GM19372 (cell line): ENCODE measurements around the gene ETS2.
A peak's percentile ranks its signal among the peaks of the same experiment; 100 is the strongest.

Experiments
- ATAC-seq: cut with Tn5 transposase; IDR thresholded peaks from one replicate; pipeline ENCODE4 v1.9.1; 2021; ENCODE audit warnings: mild to moderate bottlenecking, low read depth, moderate library complexity; ENCODE audit not compliant: unreplicated experiment

The ETS2 gene

GRCh38 chr21:38777015-38777414 lies 28.7 kb upstream of the ETS2 start:
- ATAC-seq, result no peak

DNA sequence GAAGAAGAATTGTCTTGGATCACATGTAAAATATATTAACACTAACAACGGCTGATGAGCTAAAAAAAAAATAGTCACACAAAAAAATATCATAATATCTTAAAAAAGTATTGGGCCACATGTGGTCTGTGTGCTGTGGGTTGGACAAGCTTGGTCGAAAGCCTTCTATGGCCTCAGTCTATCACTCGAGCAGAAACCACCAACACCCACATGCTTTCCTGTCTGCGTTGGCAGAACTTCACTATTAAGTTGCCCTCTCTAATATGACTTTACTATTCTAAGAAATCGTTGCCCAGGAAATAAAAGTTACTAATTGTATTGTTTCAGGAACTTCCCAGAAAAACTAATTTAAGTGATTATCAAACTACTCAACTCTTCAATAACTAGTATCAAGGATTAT lies 28.2 kb upstream of the ETS2 start:
- ATAC-seq, result no peak

- ATAC-seq, result peak; percentile 76
Observed at GRCh38 chr21:38780879-38781278, 24.9 kb upstream of the ETS2 start.

DNA sequence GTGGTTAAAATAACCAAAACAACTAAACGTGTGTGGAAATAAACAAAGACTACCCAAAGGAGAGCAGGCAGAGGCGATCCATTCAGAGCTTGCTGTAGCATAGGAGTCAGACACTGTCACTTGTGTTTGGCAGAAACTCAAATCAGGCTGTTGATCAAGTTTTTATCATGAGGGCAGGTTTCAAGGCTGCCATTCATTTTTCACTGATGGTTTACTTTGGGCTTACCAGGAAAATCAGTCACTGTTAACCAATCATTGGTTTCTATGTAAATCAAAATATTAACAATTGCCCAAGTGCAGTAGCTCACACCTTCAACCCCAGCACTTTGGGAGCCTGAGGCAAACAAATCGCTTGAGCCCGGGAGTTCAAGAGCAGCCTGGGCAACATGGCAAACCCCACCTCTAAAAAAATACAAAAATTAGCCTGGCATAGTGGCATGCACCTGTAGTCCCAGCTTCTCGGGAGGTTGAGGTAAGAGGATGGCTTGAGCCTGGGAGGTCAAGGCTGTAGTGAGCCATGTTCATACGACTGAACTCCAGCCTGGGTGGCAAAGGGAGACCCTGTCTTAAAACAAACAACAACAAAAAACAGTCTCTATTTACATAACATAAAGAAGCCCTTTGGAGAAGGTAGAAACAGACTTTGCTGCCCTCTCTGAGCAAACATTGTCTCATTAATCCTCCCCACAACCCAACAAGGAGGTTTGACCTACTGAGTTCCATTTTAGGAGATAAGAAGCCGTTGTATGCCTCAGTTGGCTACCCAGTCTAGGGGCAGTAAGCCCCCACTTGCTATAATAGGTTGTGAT lies 21.1 kb upstream of the ETS2 start:
- ATAC-seq, result no peak

GRCh38 chr21:38785483-38785882 lies 20.2 kb upstream of the ETS2 start:
- no peak for ATAC-seq

- ATAC-seq, result no peak
Observed at GRCh38 chr21:38787016-38787415, 18.7 kb upstream of the ETS2 start.

DNA sequence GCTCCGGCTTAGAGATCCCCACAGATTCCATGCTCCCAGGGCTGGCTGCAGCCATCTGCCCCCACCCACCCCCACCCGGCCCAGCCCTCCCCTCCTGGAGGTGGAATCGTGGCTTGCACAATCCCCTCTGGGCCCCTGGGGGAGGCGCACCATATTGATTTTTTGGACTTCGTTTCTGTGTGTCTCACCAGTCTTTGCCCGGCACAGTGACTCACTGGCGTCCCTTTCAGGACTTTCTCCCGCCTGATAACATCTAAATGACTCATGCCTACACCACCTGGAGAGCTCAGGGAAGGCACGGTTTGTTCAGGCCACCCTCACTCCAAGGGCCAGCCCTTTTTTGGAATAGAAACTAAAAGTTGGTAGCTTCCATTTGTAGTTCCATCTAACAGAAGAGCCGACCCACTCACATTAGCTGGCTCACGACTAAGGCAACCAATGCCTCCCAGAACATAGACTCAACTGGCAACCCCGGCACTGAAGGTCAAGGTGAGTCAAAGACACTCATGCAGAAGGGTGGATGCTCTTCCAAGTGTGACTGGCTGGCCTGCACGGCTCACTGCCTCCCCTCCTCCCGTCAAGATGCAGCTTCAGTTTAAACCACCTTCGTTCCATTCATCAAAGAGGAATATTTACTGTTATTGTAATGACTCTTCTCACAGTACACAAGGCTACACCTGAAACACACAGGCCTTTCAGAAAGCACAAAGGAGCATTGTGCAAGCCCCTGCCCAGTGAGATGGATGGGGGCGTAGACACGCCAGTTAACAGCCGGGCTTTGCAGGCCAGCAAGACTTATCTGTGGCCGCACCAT lies 18.1 kb upstream of the ETS2 start:
- no peak for ATAC-seq

GRCh38 chr21:38788275-38788905 lies 17.3 kb upstream of the ETS2 start:
- ATAC-seq, result no peak

DNA sequence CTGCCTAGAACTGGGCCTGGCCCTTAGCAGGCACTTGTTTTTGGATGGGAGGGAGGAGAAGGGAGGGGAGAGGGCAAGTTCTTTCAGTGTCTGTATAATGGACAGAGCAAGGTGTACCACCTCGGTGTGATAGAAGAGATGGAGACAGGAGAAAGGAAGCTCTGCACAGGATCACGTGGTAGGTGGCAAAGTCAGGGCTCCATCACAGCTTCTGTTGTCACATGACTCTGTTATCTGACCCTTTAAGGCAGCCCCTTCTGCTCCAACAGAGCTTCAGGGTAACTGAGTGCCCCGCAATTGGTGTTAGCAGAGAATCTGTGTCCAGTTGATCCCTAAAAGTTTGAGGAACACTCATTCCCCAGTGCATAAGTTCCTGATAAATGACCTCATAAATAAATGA lies 16.5 kb upstream of the ETS2 start:
- no peak for ATAC-seq

- no peak for ATAC-seq
Observed at GRCh38 chr21:38790059-38790458, 15.7 kb upstream of the ETS2 start.

DNA sequence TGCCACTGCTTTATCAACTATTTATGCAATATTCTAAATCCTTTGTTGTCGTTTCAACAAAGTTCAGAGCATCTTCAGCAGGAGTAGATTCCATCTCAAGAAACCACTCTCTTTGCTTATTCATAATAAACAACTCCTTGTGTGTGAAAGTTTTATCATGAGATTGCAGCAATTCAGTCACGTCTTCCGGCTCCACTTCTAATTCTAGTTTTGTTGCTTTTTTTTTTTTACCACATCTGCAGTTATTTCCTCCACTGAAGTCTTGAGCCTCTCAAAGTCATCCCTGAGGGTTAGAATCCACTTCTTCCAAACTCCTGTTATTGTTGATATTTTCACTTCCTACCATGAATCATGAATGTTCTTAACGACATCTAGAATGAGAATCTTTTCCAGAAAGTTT lies 14.8 kb upstream of the ETS2 start:
- ATAC-seq, result no peak

DNA sequence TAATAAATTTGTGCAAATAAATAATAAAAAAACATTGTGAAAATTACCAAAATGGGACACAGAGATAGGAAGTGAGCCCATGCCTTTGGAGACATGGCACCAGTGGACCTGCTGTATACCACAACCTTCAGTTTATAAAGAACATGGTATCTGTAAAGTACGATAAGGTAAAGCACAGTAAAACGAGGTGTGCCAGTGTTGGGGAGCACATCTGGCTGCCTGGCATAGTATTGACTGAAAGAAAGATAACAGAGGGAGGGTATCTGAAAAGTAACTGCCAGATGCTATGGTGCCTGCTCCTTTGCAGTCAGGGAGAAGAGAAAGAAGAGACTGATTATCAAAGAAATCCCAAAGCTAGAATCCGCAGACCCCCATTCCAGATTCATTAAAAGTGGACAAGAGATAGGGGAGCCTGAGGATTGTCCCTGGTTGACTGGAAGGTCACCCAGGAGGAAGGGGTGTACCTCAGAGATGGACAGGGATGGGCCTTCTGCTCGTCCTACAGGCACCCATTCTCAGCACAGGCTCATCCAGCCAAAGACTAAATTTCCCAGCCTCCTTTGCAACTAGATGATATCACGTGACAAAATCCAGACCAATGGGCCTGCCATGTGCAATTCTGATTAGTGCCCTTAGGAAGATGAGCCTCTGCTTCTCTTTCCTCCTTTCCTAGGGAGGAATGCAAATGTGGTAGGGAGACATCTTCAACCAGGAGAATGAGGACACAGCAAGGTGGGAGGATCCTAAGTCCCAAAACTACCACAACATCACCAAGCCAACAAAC lies 12.9 kb upstream of the ETS2 start:
- no peak for ATAC-seq

GRCh38 chr21:38793926-38794713 lies 11.6 kb upstream of the ETS2 start:
- ATAC-seq, result no peak

DNA sequence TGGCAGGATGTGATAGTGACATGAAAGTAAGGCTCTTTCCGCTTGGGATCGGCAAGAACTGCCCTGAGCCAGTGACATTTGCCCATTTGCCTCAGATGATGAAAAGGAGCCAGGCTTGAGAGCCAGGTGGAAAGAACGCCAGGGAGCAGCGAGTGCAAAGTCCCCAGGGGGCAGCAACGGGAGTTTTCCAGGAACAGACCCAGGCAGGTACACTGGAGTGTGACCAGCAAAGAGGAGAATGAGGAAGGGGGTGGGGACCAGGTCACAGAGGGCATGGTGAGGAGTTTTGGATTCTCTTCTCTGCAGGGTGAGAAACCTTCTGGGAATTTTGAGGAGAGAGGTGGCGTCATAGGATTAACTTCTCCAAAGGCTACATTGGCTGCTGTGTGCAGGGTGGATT lies 10.8 kb upstream of the ETS2 start:
- ATAC-seq, result no peak

DNA sequence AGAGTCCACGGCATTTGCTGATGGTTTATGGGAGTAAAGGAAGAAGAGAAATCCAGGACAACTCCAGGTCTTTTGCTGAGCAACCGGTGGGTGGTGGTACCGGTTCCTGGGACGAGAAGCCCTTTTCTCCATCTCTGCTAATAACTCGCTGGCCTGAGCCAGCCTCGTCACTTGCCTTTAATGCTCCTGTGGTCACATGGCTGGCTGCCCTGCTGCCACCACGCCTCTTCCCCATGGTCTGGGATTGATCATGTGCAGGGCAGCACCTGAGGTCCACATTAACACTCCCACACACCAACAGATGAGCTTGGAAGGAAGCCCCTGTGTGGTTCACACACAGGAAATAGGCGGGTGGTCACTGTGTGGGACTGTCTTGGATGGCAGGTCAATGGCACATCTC lies 10.3 kb upstream of the ETS2 start:
- ATAC-seq, result no peak

GRCh38 chr21:38796424-38796823 lies 9.3 kb upstream of the ETS2 start:
- no peak for ATAC-seq

DNA sequence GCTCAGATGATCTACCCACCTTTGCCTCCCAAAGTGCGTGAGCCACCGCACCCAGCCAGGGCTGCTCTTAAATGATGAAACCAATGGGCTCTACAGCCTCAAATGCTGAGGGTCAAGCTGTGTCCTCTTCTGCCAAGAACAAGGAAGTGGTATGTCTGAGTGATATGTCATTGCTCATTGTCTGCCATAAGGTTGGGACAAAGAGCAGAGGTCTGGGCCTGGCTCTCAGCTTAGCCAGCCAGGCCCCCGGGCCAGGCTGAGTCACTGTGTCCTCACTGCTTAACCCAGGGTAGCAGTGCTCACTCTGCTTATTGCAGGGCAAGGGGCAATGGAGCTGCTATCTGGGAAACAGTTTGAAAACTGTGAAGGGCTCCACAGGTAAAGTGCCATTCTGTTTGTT lies 8.3 kb upstream of the ETS2 start:
- ATAC-seq, result no peak

DNA sequence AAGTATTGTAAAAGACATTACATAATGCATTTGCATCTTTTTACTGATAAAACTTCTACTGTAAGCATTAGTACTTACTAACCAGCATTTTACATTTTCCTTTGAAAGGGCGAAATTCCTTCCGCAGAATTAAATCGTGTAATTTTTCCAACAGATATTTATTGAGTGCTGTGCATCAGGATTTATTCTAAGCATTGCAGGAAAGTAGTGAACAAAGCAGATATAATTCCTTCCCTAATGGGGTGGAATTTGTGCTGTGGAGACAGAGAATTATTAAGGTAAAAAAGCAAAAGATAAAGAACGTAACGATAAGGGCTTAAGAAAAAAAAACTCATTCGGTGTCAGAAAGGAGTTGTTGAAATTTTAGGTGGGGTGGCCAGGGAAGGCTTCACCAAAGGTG lies 7.6 kb upstream of the ETS2 start:
- ATAC-seq, result no peak

DNA sequence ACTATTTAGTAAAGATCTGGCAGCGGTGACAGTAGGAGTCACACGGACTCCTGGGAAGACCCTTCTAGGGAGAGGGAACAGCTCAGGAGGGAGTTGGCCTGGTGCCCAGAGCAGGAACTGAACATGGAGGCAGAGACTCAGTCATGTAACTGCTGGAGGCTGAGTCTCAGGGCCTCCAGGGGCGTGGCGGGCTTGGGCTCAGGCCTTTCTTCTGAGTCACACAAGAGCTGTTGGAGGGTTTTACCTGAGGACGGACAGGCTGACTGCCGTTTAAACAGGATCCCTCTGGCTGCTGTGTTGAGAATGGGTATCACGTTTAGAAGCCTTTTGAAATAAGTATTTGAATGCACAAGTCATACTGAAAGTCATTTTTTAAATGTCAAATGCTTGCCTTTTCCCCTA lies 7.2 kb upstream of the ETS2 start:
- ATAC-seq, result no peak
